ENCODE results near the gene LEFTY2. TPM values are rescaled to one million over a fixed set of nuclear protein-coding genes. Genes with fewer than 3 reads are reported as not detected.

The LEFTY2 gene
- total and polyA plus RNA-seq, 2 donors = 0.34 to 3.9 TPM

Small RNA genes lying within 50 kb of the gene (small RNA-seq; reads per million reads assigned to genes)
- not detected for gene AL117348.1
- not detected for gene NDUFA3P3

Other genes with a start within 250 kb of the LEFTY2 start
- 389 TPM for gene SRP9, start 163.4 kb downstream of the LEFTY2 start, total RNA-seq
- 236 TPM for gene SRP9, start 163.4 kb downstream of the LEFTY2 start, polyA plus RNA-seq
- 18.1 TPM for gene EPHX1, start 131.1 kb downstream of the LEFTY2 start, total RNA-seq
- gene EPHX1, start 131.1 kb downstream of the LEFTY2 start, polyA plus RNA-seq = 156 TPM
- gene TMEM63A, start 58.8 kb downstream of the LEFTY2 start, total RNA-seq = 53.7 TPM
- 28.1 TPM for gene TMEM63A, start 58.8 kb downstream of the LEFTY2 start, polyA plus RNA-seq
- gene LEFTY1, start 52.1 kb downstream of the LEFTY2 start, total RNA-seq = 0.79 TPM
- 0.35 TPM for gene LEFTY1, start 52.1 kb downstream of the LEFTY2 start, polyA plus RNA-seq
- 19.5 TPM for gene PYCR2, start 17.0 kb downstream of the LEFTY2 start, total RNA-seq
- 100 TPM for gene PYCR2, start 17.0 kb downstream of the LEFTY2 start, polyA plus RNA-seq
- gene SDE2, start 58.1 kb upstream of the LEFTY2 start, total RNA-seq = 30.1 TPM
- 14.2 TPM for gene SDE2, start 58.1 kb upstream of the LEFTY2 start, polyA plus RNA-seq
- gene H3-3A, start 121.5 kb upstream of the LEFTY2 start, total RNA-seq = 430 TPM
- 519 TPM for gene H3-3A, start 121.5 kb upstream of the LEFTY2 start, polyA plus RNA-seq
- gene ACBD3, start 245.5 kb upstream of the LEFTY2 start, total RNA-seq = 77.0 TPM
- 18.9 TPM for gene ACBD3, start 245.5 kb upstream of the LEFTY2 start, polyA plus RNA-seq